HG02840 (cell line): ENCODE results near the gene INTS3.
"Not testable (repeated sequence)": the region's sequence is repeated elsewhere in the genome, so short reads cannot be mapped to it uniquely, and the experiment has no call there.

ENCODE experiments used
- ATAC-seq: cut with Tn5 transposase; IDR thresholded peaks from one replicate; pipeline ENCODE4 v1.9.1; 2021; ENCODE audit warnings: mild to moderate bottlenecking, moderate library complexity, moderate number of reproducible peaks; ENCODE audit not compliant: unreplicated experiment, low FRiP score

Gene INTS3

DNA sequence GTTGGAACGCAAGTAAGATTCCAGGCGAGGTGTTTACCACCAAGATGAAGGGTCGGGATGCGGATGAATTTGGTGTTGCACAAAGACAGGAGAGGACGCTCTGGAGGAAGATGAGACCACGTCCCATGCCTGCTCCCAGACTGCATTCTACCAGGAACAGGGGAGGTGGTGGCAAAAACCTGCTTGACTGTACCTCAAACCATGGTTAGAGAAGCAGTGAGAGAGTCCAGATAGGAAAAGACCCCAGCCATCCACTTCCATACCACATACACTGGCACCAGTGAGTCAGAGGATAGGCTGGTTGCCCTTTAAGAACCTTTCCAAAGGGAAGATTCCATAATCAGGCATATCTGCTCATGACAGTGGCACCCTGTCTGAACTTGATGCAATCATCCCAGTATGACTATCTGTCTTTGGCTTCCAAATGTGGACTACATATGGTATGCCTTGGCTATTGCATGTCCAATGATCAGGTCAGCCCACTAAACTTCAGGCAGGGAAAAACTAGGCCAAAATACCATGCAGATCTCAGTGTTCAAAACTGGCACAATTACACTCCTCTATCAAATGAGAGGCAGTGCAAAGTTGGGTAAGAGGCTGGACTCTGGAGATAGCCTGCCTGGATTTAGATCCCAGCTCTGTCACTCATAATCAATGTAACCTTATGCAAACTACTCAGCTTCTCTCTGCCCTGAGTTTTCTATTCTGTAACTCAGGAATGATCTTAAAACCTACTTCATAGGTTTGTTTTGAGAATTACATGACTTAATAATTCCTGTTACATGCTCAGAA lies 28.7 kb upstream of the INTS3 start:
- ATAC-seq, result no peak

DNA sequence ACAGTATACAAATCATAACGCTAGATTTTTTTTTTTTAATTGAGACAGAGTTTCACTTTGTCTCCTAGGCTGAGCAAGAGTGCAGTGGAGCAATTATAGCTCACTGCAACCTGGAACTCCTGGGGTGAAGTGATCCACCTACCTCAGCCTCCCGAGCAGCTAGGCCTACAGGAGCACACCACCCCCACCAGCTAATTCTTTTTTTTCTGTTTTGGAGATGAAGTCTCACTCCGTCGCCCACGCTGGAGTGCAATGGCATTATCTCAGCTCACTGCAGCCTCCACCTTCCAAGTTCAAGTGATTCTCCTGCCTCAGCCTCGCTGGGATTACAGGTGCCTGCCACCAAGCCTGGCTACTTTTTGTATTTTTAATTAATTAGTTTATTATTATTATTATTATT lies 28.1 kb upstream of the INTS3 start:
- no peak for ATAC-seq

DNA sequence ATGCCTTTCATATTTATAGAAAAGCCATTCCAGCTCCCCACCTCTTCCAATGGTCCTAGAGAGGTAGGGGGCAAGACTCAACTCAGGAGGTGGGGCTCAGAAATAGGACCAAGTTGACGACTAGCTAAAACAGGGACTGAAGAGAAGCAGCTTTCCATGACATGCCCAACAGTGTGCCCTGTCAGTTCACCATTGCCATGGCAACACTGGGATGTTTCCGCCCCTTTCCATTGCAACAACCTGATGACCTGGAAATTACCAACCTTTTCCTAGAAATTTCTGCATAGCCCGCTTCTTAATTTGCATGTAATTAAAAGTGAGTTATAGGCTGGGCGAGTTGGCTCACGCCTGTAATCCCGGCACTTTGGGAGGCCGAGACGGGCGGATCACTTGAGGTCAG lies 22.4 kb upstream of the INTS3 start:
- no peak for ATAC-seq

- no peak for ATAC-seq
Observed at GRCh38 chr1:153711026-153711425, 16.8 kb upstream of the INTS3 start.

GRCh38 chr1:153716211-153716610 lies 11.6 kb upstream of the INTS3 start:
- ATAC-seq, result not testable (repeated sequence)

GRCh38 chr1:153717330-153717729 lies 10.5 kb upstream of the INTS3 start:
- ATAC-seq, result no peak

DNA sequence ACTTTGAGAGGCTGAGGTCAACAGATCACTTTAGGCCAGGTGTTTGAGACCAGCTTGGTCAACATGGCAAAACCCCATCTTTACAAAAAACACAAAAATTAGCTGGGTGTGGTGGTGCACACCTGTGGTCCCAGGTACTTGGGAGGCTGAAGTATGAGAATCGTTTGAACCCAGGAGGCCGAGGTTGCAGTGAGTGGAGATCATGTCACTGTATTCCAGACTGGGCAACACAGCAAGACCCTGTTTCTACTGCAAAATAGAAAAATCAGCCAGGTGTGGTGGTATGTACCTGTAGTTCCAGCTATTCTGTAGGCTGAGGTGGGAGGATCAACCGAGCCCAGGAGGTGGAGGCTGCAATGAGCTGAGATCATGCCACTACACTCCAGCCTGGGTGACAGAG lies 4.2 kb upstream of the INTS3 start:
- ATAC-seq, result no peak

DNA sequence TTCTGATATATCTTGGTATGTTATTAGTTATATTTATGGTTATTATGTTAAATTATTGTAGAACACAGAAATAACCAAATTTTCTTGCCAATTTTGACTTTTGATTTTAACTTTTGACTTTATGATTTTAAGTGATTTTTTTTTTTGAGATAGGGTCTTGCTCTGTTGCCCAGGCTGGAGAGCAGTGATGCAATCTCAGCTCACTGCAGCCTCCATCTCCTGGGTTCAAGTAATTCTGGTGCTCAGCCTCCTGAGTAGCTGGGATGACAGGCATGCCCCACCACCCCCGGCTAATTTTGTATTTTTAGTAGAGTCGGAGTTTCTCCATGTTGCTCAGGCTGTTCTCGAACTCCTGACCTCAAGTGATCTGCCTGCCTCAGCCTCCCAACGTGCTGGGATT lies 3.2 kb upstream of the INTS3 start:
- ATAC-seq, result not testable (repeated sequence)

- ATAC-seq, result no peak
Observed at GRCh38 chr1:153728305-153729066, 636 bp downstream of the INTS3 start.

GRCh38 chr1:153730468-153730988 lies 2.7 kb downstream of the INTS3 start:
- no peak for ATAC-seq

DNA sequence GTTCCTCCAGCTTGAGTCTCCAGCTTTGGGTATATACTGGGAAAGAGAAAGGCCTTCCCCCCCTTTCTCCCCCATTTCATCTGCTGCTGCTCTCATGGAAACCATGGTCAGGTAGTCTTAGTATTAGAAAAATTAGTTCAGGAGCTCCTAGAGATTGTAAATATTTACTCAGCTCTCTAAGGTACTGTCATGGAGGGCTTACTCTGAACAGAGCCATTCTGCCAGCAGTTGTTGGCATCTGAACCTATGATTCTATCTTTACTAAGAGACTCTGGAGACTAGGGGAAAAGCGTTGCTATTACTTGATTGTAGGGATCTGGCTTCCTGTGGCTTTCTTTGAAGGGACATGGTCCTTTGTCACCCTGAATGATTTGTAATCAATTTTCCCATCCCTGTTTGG lies 6.1 kb downstream of the INTS3 start:
- ATAC-seq, result no peak

- no peak for ATAC-seq
Observed at GRCh38 chr1:153734396-153735089, 6.7 kb downstream of the INTS3 start.

DNA sequence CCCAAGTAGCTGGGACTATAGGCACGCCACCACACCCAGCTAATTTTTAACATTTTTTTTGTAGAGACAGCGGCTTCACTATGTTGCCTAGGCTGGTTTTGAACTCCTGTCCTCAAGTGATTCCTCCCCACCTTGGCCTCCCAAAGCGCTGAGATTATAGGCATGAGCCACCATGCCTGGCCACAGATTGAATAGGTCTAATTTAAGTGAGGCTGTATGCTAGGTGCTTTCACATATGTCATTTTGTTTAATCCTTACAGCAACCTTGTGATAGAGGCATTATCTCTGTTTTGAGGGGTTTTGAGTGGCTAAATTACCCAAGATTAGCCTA lies 7.2 kb downstream of the INTS3 start:
- ATAC-seq, result no peak

DNA sequence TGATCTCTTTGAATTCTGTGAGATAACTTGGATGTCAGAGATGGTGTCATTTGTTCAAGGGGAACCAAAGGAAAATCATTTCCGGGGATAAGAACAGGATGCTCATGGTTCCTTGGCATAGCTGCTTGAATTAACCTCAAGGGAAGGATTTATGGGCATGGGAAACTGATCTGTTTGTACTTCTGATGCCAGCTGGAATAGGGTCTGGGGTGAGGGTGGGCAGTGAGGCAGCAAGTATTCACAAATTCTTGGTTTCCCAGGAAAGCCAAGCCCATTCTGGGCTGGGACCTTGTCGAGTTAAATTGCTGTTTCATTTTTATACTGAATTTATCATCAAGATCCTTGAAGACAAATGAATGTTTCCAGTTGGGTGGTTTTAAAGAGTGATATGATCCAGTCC lies 14.1 kb downstream of the INTS3 start:
- ATAC-seq, result no peak

DNA sequence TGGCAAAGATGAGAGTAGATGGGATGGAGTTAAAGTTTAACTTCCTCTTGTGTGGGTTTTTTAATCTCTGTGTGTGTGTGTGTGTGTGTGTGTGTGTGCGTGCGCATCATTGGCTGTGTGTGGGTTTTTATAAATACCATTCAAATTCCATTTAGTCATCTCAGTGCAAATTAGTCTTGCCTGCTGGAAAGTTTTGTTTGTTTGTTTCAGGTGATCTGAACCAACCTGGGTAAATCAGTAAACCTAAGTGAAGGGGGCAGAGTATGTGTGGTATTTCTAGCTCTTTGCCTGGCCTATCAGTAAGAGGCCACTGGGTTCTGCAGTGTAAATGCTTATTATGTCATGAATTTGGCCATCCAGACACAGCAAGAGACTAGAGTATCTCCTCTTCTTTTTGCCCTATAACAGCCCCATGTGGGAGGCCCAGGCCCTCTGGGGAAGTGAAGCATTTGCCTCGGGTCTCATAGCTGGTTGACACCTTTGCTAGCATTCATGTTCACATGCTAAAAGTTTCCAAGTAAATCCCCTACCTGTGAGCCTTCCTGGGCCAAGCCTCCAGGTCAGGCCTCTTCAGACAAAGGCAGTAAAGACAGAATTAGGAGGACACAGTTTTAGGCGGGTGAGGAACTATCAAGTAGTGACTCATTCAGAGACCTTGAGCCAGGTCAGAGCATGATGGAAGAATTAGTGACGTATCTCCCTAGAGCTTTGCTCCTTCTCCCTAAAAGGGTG lies 14.7 kb downstream of the INTS3 start:
- peak; percentile 73 for ATAC-seq

DNA sequence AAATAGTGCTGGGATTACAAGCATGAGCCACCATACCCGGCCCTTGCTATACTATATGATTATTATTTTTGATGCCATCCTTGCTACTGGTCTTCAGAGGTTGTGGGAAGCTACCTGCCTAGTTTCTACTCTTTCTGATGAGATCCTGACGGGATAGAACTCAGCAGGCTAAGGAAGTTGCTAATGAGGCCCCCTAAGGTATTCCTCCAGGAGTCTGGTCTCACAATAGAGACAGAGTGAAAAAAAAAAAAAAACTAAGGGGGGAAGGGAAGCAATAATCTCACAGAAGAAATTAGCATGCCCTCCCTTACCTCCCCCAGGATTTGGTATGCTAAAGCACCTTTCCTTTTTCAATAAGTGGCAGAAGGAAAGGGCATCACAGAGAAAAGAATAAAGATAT lies 17.6 kb downstream of the INTS3 start:
- no peak for ATAC-seq

- ATAC-seq, result no peak
Observed at GRCh38 chr1:153746174-153746573, 18.3 kb downstream of the INTS3 start.

GRCh38 chr1:153748903-153749302 lies 21.1 kb downstream of the INTS3 start:
- no peak for ATAC-seq

- ATAC-seq, result peak; percentile 70
Observed at GRCh38 chr1:153749408-153750005, 21.7 kb downstream of the INTS3 start.
